K562 (cell line): Measurements from ENCODE around the gene FTL. TPM values are rescaled to one million over a fixed set of nuclear protein-coding genes. Genes with fewer than 3 reads are reported as not detected.

Experiments
- CREM ChIP-seq: IDR thresholded peaks from 2 replicates; pipeline ENCODE4 v1.6.1; 2014; ENCODE audit warnings: antibody characterized with exemption, low read depth
- EP300 ChIP-seq: IDR thresholded peaks from 2 replicates; pipeline ENCODE4 v1.6.1; 2012; ENCODE audit warnings: low read length, improper control_type of control experiment
- GATAD2B ChIP-seq: fragments of 450-650 bp; IDR thresholded peaks from 2 replicates; pipeline ENCODE4 v1.6.1; 2017; ENCODE audit warnings: mild to moderate bottlenecking, borderline replicate concordance
- HDGF ChIP-seq: fragments of 450-650 bp; IDR thresholded peaks from 2 replicates; pipeline ENCODE4 v1.6.1; 2016
- POLR3A ChIP-seq: IDR thresholded peaks from 2 replicates; pipeline ENCODE4 v1.6.1; 2011; ENCODE audit warnings: borderline replicate concordance, mild to moderate bottlenecking, moderate library complexity; ENCODE audit not compliant: insufficient read length, insufficient read depth; ENCODE audit errors: extremely low read depth
- RFX1 ChIP-seq: fragments of 450-650 bp; IDR thresholded peaks from 2 replicates; pipeline ENCODE4 v1.6.1; 2016; ENCODE audit warnings: mild to moderate bottlenecking, moderate library complexity
- WHSC1 ChIP-seq: IDR thresholded peaks from one replicate; pipeline ENCODE4 v1.6.1; 2012; ENCODE audit warnings: low read length, control low read depth, inconsistent platforms
- ZNF23 ChIP-seq: fragments of 250-450 bp; sonication (Bioruptor Pico); IDR thresholded peaks from 2 replicates; pipeline ENCODE4 v1.4.0; 2020; ENCODE audit warnings: mild to moderate bottlenecking
- polyA plus RNA-seq, 8 experiments: library from polyadenylated mRNA; depleted of rRNA in 4 of 8; stranded (reverse) in 5 of 8; unstranded in 3 of 8; fragments of >200 nt; fragmentation: Nextera tagmentation in 2 of 8; fragmentation: Illumina TruSeq in 1 of 8; extraction: Ambion mirVana in 2 of 8; extraction: Trizol in 1 of 8; gene quantifications; 2 replicates each; pipeline versions ENCODE4 v1.2.1 to v1.2.3, GENCODE V29; 2011 to 2014; ENCODE audit warnings: inconsistent platforms in 1 of 8, missing spikeins in 1 of 8
- total RNA-seq, 7 experiments: library from RNA; depleted of rRNA in 6 of 7; stranded (reverse); fragments of >200 nt in 6 of 7; fragmentation: Illumina TruSeq in 2 of 7; extraction: Trizol in 2 of 7; gene quantifications; 2 replicates each; pipeline versions ENCODE4 v1.2.1 to v1.2.3, GENCODE V29; 2011 to 2021; ENCODE audit warnings: low replicate concordance in 1 of 7
- TF ChIP-seq, protein P1 (sequence below): fragments of 250-450 bp; sonication (Bioruptor Pico); IDR thresholded peaks from 2 replicates; pipeline ENCODE4 v1.5.0; 2021; ENCODE audit warnings: mild to moderate bottlenecking, moderate library complexity
- TF ChIP-seq, protein P2 (sequence below): fragments of 250-450 bp; sonication (Bioruptor Pico); IDR thresholded peaks from 2 replicates; pipeline ENCODE4 v1.4.0; 2020
- TF ChIP-seq, protein P3 (sequence below), 2 experiments: IDR thresholded peaks; 2 replicates each; pipeline ENCODE4 v1.6.1; 2011; ENCODE audit warnings: borderline replicate concordance in 1 of 2, control low read depth in 1 of 2, low read depth in 1 of 2, low read length in 1 of 2, mild to moderate bottlenecking in 1 of 2, mixed read lengths in 1 of 2, moderate library complexity in 1 of 2; ENCODE audit not compliant: insufficient read depth in 1 of 2, insufficient read length in 1 of 2, poor library complexity in 1 of 2, severe bottlenecking in 1 of 2; ENCODE audit errors: extremely low read depth in 1 of 2
- TF ChIP-seq, protein P4 (sequence below): fragments of 250-450 bp; sonication (Bioruptor Pico); IDR thresholded peaks from 2 replicates; pipeline ENCODE4 v1.4.0; 2020; ENCODE audit warnings: mild to moderate bottlenecking, moderate library complexity, borderline replicate concordance
- TF ChIP-seq, protein P5 (sequence below): sonication (generic); formaldehyde crosslinking; IDR thresholded peaks from 2 replicates; pipeline ENCODE4 v1.8.0; 2022; ENCODE audit warnings: missing genetic modification reagents, mild to moderate bottlenecking, moderate library complexity, borderline replicate concordance

The FTL gene
- total and polyA plus RNA-seq, 9 of the 15 experiments (the other 6 are each of a cell fraction or from before 2014, with no cell fraction given) = 1,231 to 27,415 (median 3,965) TPM

DNA sequence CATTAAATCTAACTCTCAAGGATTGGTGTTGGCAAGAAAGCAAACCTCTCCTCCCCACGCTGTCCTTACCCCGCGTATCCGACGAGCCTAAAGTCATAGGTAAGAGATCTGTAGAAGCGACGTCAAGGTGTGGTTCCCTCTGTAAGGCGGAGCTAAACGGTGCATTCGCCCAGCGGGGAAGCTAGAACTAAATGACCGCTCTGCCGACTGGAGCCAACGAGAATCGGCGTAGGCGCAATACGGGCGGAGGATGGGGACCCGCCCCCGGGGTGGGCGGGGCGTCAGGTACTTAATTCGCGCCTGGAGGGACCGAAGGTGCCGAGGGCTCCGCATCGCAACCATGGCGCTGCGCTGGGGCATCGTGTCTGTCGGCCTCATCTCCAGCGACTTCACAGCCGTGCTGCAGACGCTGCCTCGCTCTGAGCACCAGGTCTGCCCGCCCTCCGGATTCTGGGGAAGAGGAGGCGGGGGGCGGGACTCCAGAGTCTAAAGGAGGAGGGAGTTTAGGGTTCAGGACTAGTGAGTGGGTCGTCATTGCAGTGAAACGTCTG lies 31.7 kb upstream of the FTL start, which contains the start of gene DHDH (continued):
- TF ChIP-seq, protein P1, sequence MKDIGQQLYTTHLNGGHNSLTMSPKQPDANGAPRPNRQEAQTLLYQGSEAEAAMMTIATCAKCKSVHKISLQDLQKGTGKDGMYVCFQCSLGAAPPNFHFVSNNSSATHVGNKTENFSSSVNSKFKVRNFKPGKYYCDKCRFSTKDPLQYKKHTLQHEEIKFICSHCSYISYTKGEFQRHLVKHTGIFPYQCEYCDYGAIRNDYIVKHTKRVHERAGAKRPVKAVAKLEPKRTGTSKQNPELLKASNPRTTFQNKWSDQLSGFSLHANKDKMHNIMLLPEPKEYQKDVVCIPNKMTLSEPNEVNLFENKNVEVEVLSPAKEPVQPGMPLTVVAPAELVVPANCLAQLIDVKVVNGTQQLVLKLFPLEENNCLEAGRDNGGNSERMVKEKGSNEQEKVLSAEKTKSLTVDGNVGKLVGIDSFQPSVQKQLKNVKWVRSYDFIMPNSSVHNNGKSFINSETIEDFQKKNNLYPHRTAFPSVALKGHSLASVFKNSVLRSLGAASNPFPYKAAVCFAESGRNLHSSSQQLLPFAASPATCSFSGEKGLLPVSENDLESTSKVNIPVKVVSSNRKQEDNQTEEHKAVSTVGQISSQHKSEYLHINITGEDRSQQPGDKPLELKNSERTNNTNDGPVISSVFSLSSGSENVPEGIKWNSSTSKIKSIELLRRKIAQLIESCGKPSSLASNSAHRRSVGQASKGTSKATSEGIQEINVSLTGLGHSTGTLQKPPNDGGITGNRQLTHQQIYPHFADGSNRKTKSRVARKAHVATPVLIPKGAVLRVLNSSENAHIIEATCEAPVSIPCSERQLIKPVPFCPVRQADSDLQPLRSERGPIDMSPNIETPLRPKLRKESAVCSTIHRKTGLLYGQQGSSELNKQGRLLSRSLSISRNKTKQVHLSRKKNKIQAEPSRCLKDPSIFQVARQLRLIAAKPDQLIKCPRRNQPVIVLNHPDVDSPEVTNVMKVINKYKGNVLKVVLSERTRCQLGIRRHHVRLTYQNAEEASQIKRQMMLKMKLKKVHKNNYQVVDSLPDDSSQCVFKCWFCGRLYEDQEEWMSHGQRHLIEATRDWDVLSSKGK (CRISPR knock-in tag) = no peak
- TF ChIP-seq WHSC1 = no peak
- TF ChIP-seq GATAD2B = no peak
- TF ChIP-seq, protein P2, sequence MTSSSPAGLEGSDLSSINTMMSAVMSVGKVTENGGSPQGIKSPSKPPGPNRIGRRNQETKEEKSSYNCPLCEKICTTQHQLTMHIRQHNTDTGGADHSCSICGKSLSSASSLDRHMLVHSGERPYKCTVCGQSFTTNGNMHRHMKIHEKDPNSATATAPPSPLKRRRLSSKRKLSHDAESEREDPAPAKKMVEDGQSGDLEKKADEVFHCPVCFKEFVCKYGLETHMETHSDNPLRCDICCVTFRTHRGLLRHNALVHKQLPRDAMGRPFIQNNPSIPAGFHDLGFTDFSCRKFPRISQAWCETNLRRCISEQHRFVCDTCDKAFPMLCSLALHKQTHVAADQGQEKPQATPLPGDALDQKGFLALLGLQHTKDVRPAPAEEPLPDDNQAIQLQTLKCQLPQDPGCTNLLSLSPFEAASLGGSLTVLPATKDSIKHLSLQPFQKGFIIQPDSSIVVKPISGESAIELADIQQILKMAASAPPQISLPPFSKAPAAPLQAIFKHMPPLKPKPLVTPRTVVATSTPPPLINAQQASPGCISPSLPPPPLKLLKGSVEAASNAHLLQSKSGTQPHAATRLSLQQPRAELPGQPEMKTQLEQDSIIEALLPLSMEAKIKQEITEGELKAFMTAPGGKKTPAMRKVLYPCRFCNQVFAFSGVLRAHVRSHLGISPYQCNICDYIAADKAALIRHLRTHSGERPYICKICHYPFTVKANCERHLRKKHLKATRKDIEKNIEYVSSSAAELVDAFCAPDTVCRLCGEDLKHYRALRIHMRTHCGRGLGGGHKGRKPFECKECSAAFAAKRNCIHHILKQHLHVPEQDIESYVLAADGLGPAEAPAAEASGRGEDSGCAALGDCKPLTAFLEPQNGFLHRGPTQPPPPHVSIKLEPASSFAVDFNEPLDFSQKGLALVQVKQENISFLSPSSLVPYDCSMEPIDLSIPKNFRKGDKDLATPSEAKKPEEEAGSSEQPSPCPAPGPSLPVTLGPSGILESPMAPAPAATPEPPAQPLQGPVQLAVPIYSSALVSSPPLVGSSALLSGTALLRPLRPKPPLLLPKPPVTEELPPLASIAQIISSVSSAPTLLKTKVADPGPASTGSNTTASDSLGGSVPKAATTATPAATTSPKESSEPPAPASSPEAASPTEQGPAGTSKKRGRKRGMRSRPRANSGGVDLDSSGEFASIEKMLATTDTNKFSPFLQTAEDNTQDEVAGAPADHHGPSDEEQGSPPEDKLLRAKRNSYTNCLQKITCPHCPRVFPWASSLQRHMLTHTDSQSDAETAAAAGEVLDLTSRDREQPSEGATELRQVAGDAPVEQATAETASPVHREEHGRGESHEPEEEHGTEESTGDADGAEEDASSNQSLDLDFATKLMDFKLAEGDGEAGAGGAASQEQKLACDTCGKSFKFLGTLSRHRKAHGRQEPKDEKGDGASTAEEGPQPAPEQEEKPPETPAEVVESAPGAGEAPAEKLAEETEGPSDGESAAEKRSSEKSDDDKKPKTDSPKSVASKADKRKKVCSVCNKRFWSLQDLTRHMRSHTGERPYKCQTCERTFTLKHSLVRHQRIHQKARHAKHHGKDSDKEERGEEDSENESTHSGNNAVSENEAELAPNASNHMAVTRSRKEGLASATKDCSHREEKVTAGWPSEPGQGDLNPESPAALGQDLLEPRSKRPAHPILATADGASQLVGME (CRISPR knock-in tag) = no peak
- TF ChIP-seq, protein P3, sequence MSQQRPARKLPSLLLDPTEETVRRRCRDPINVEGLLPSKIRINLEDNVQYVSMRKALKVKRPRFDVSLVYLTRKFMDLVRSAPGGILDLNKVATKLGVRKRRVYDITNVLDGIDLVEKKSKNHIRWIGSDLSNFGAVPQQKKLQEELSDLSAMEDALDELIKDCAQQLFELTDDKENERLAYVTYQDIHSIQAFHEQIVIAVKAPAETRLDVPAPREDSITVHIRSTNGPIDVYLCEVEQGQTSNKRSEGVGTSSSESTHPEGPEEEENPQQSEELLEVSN (IDR thresholded peaks at IDR 0.05; ENCODE audit: borderline replicate concordance in 1 of 2, extremely low read depth in 1 of 2, insufficient read depth in 1 of 2, insufficient read length in 1 of 2, low read depth in 1 of 2, low read length in 1 of 2, poor library complexity in 1 of 2, severe bottlenecking in 1 of 2) = peak; percentile 60 to 81
- no peak for TF ChIP-seq HDGF
- TF ChIP-seq, protein P4, sequence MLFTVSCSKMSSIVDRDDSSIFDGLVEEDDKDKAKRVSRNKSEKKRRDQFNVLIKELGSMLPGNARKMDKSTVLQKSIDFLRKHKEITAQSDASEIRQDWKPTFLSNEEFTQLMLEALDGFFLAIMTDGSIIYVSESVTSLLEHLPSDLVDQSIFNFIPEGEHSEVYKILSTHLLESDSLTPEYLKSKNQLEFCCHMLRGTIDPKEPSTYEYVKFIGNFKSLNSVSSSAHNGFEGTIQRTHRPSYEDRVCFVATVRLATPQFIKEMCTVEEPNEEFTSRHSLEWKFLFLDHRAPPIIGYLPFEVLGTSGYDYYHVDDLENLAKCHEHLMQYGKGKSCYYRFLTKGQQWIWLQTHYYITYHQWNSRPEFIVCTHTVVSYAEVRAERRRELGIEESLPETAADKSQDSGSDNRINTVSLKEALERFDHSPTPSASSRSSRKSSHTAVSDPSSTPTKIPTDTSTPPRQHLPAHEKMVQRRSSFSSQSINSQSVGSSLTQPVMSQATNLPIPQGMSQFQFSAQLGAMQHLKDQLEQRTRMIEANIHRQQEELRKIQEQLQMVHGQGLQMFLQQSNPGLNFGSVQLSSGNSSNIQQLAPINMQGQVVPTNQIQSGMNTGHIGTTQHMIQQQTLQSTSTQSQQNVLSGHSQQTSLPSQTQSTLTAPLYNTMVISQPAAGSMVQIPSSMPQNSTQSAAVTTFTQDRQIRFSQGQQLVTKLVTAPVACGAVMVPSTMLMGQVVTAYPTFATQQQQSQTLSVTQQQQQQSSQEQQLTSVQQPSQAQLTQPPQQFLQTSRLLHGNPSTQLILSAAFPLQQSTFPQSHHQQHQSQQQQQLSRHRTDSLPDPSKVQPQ (CRISPR knock-in tag) = no peak
- TF ChIP-seq RFX1 = no peak
- no peak for TF ChIP-seq EP300
- TF ChIP-seq CREM = peak; percentile 55; the same call in 1 of the 2 replicates
- TF ChIP-seq POLR3A = no peak
- TF ChIP-seq ZNF23 (CRISPR knock-in tag) = no peak
- TF ChIP-seq, protein P5, sequence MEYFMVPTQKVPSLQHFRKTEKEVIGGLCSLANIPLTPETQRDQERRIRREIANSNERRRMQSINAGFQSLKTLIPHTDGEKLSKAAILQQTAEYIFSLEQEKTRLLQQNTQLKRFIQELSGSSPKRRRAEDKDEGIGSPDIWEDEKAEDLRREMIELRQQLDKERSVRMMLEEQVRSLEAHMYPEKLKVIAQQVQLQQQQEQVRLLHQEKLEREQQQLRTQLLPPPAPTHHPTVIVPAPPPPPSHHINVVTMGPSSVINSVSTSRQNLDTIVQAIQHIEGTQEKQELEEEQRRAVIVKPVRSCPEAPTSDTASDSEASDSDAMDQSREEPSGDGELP (CRISPR knock-in tag) = peak; percentile 46; the same call in 1 of the 2 replicates
